K562 (cell line): ENCODE results near the gene GPATCH3. TPM values are rescaled to one million over a fixed set of nuclear protein-coding genes. Genes with fewer than 3 reads are reported as not detected.
A peak's percentile ranks its signal among the peaks of the same experiment; 100 is the strongest.

Source experiments
- BDP1 ChIP-seq: IDR thresholded peaks from 3 replicates; pipeline ENCODE4 v1.6.1; 2011; ENCODE audit not compliant: insufficient read length, insufficient read depth
- CXXC5 ChIP-seq: fragments of 250-450 bp; sonication (Bioruptor Pico); IDR thresholded peaks from 2 replicates; pipeline ENCODE4 v1.8.0; 2022; ENCODE audit warnings: inconsistent platforms, mild to moderate bottlenecking, moderate library complexity
- EGR1 ChIP-seq: fragments of 450-650 bp; conservative IDR thresholded peaks from 2 replicates; pipeline ENCODE4 v1.6.1; 2017; ENCODE audit warnings: mild to moderate bottlenecking
- NFIX ChIP-seq: fragments of 250-450 bp; sonication (Bioruptor Pico); IDR thresholded peaks from 2 replicates; pipeline ENCODE4 v1.4.0; 2020; ENCODE audit warnings: low read depth, mild to moderate bottlenecking, moderate library complexity
- PHF20 ChIP-seq: fragments of 450-650 bp; IDR thresholded peaks from 2 replicates; pipeline ENCODE4 v1.6.1; 2018; ENCODE audit not compliant: partially characterized antibody
- PTRF ChIP-seq: fragments of 450-650 bp; IDR thresholded peaks from 2 replicates; pipeline ENCODE4 v1.6.1; 2016; ENCODE audit warnings: mild to moderate bottlenecking, missing genetic modification characterization, missing compliant biosample characterization
- RAD21 ChIP-seq, 2 experiments: fragments of 250-450 bp in 1 of 2; fragments of 450-650 bp in 1 of 2; sonication (Bioruptor Pico) in 1 of 2; formaldehyde crosslinking in 1 of 2; IDR thresholded peaks in 1 of 2; conservative IDR thresholded peaks in 1 of 2; 2 replicates each; pipeline versions ENCODE4 v1.4.0 to v1.8.0; 2020 to 2022; ENCODE audit warnings: mild to moderate bottlenecking in 2 of 2, moderate library complexity in 1 of 2
- ZKSCAN3 ChIP-seq: fragments of 250-450 bp; sonication (Bioruptor Pico); IDR thresholded peaks from 2 replicates; pipeline ENCODE4 v1.4.0; 2020
- ZNF282 ChIP-seq: sonication (generic); formaldehyde crosslinking; IDR thresholded peaks from 2 replicates; pipeline ENCODE4 v1.8.1; 2023; ENCODE audit warnings: missing genetic modification reagents
- ZNF740 ChIP-seq, 3 experiments: fragments of 200-800 bp in 1 of 3; sonication (Bioruptor generic) in 1 of 3; sonication (generic) in 1 of 3; formaldehyde crosslinking in 1 of 3; IDR thresholded peaks; 2 replicates each; pipeline versions ENCODE4 v1.6.1 to v1.8.0; 2016 to 2022; ENCODE audit warnings: mild to moderate bottlenecking in 2 of 3, missing compliant biosample characterization in 2 of 3, missing genetic modification characterization in 2 of 3, missing genetic modification reagents in 1 of 3
- ZNF766 ChIP-seq: fragments of 200-800 bp; sonication (Bioruptor generic); conservative IDR thresholded peaks from 2 replicates; pipeline ENCODE4 v1.6.1; 2016; ENCODE audit warnings: missing genetic modification characterization, missing compliant biosample characterization
- polyA plus RNA-seq, 8 experiments: library from polyadenylated mRNA; depleted of rRNA in 4 of 8; stranded (reverse) in 5 of 8; unstranded in 3 of 8; fragments of >200 nt; fragmentation: Nextera tagmentation in 2 of 8; fragmentation: Illumina TruSeq in 1 of 8; extraction: Ambion mirVana in 2 of 8; extraction: Trizol in 1 of 8; gene quantifications; 2 replicates each; pipeline versions ENCODE4 v1.2.1 to v1.2.3, GENCODE V29; 2011 to 2014; ENCODE audit warnings: inconsistent platforms in 1 of 8, missing spikeins in 1 of 8
- total RNA-seq, 7 experiments: library from RNA; depleted of rRNA in 6 of 7; stranded (reverse); fragments of >200 nt in 6 of 7; fragmentation: Illumina TruSeq in 2 of 7; extraction: Trizol in 2 of 7; gene quantifications; 2 replicates each; pipeline versions ENCODE4 v1.2.1 to v1.2.3, GENCODE V29; 2011 to 2021; ENCODE audit warnings: low replicate concordance in 1 of 7
- TF ChIP-seq, protein P1 (sequence below): fragments of 450-650 bp; conservative IDR thresholded peaks from 2 replicates; pipeline ENCODE4 v1.6.1; 2016; ENCODE audit warnings: missing genetic modification characterization, low read depth, mild to moderate bottlenecking, control low read depth, missing compliant biosample characterization
- TF ChIP-seq, protein P2 (sequence below): sonication (generic); formaldehyde crosslinking; IDR thresholded peaks from 2 replicates; pipeline ENCODE4 v1.8.1; 2022; ENCODE audit warnings: missing genetic modification reagents
- TF ChIP-seq, protein P3 (sequence below): fragments of 450-650 bp; formaldehyde crosslinking; IDR thresholded peaks from 2 replicates; pipeline ENCODE4 v1.4.0; 2020; ENCODE audit warnings: mild to moderate bottlenecking, moderate library complexity
- TF ChIP-seq, protein P4 (sequence below): fragments of 250-450 bp; sonication (Bioruptor Pico); IDR thresholded peaks from 2 replicates; pipeline ENCODE4 v1.8.0; 2021; ENCODE audit warnings: moderate library complexity, mild to moderate bottlenecking, inconsistent platforms
- TF ChIP-seq, protein P5 (sequence below): fragments of 250-450 bp; sonication (Bioruptor Pico); IDR thresholded peaks from 2 replicates; pipeline ENCODE4 v1.5.0; 2021

GPATCH3 gene
- total and polyA plus RNA-seq, 9 of the 15 experiments (the other 6 are each of a cell fraction or from before 2014, with no cell fraction given), result 1.6 to 23.0 (median 13.3) TPM

DNA sequence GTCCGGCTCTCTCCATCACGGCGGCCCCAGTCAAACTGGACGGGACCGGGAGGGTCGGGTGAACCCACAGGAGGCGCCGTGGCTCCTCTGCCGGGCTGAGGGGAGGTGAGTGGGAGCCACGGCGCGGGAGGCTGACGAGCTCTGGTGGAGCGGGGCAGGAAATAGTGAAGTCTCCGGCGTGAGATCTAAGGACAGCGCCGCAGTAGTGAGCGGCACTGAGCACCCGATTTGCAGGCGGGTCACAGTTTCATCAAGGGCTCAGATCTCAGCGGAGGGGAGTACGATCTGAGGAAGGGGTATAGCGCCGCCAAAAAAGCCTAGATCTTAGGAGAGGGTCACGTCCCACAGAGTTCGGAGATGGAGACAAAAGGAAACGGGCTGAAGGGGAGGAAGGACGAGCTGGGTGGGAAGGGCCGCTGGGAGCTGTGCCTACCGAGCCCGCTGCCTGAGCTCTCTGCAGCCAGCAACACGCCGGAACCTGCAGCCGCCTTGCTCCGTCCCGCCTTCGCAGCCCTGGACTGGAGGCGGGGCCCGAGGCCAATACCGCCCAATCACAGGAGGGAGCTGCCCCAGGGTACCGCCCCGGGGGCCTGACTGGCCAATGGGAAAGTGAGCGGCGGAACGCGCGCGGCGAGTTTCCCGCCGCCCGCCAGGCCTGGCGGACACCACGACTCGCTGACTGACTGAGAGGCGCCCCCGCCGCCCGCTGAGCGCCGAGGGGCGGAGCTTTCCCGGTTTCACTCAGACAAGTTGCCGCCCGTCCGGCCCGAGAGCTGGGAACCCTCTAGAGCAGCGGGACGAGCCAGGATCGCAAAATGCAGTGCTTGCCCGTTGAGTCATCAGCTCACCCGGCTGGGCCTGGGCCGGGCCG is 35.4 kb downstream of the GPATCH3 start (continued):
- TF ChIP-seq, protein P1, sequence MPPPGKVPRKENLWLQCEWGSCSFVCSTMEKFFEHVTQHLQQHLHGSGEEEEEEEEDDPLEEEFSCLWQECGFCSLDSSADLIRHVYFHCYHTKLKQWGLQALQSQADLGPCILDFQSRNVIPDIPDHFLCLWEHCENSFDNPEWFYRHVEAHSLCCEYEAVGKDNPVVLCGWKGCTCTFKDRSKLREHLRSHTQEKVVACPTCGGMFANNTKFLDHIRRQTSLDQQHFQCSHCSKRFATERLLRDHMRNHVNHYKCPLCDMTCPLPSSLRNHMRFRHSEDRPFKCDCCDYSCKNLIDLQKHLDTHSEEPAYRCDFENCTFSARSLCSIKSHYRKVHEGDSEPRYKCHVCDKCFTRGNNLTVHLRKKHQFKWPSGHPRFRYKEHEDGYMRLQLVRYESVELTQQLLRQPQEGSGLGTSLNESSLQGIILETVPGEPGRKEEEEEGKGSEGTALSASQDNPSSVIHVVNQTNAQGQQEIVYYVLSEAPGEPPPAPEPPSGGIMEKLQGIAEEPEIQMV (tag), result no peak
- TF ChIP-seq, protein P2, sequence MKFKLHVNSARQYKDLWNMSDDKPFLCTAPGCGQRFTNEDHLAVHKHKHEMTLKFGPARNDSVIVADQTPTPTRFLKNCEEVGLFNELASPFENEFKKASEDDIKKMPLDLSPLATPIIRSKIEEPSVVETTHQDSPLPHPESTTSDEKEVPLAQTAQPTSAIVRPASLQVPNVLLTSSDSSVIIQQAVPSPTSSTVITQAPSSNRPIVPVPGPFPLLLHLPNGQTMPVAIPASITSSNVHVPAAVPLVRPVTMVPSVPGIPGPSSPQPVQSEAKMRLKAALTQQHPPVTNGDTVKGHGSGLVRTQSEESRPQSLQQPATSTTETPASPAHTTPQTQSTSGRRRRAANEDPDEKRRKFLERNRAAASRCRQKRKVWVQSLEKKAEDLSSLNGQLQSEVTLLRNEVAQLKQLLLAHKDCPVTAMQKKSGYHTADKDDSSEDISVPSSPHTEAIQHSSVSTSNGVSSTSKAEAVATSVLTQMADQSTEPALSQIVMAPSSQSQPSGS, result no peak
- TF ChIP-seq EGR1 (peak; percentile 85), PTRF (tag) (no peak), BDP1 (no peak), ZNF282 (CRISPR knock-in tag) (0 out of 2 replicates have a peak, but pooled peaks have one; percentile 59), NFIX (CRISPR knock-in tag) (no peak), ZKSCAN3 (CRISPR knock-in tag) (no peak), PHF20 (no peak), CXXC5 (CRISPR knock-in tag) (peak; percentile 99), ZNF740 (CRISPR knock-in tag; IDR thresholded peaks at IDR 0.05) (no peak), ZNF740 (tag; IDR thresholded peaks at IDR 0.05) (no peak), RAD21 (CRISPR knock-in tag; conservative IDR thresholded peaks at IDR 0.05 in 1 of 2, IDR thresholded peaks at IDR 0.05 in 1 of 2) (no peak), ZNF766 (CRISPR knock-in tag) (no peak)
- TF ChIP-seq, protein P3, sequence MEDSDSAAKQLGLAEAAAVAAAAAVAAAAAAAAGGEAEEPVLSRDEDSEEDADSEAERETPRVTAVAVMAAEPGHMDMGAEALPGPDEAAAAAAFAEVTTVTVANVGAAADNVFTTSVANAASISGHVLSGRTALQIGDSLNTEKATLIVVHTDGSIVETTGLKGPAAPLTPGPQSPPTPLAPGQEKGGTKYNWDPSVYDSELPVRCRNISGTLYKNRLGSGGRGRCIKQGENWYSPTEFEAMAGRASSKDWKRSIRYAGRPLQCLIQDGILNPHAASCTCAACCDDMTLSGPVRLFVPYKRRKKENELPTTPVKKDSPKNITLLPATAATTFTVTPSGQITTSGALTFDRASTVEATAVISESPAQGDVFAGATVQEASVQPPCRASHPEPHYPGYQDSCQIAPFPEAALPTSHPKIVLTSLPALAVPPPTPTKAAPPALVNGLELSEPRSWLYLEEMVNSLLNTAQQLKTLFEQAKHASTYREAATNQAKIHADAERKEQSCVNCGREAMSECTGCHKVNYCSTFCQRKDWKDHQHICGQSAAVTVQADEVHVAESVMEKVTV (CRISPR knock-in tag), result 0 out of 2 replicates have a peak, but pooled peaks have one; percentile 10
- TF ChIP-seq, protein P4, sequence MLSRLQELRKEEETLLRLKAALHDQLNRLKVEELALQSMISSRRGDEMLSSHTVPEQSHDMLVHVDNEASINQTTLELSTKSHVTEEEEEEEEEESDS, result no peak
- TF ChIP-seq, protein P5, sequence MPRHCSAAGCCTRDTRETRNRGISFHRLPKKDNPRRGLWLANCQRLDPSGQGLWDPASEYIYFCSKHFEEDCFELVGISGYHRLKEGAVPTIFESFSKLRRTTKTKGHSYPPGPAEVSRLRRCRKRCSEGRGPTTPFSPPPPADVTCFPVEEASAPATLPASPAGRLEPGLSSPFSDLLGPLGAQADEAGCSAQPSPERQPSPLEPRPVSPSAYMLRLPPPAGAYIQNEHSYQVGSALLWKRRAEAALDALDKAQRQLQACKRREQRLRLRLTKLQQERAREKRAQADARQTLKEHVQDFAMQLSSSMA (CRISPR knock-in tag), result no peak
